HEK293 (cell line): ENCODE results near the gene MYT1.

Experiments
- SP2 ChIP-seq: fragments of 450-650 bp; formaldehyde crosslinking; IDR thresholded peaks from 2 replicates; pipeline ENCODE4 v1.5.1; 2016; ENCODE audit warnings: missing biosample characterization, missing genetic modification characterization
- ZNF366 ChIP-seq: fragments of 450-650 bp; formaldehyde crosslinking; conservative IDR thresholded peaks from 2 replicates; pipeline ENCODE4 v1.5.1; 2016; ENCODE audit warnings: missing biosample characterization, missing genetic modification characterization
- ZNF548 ChIP-seq: fragments of 450-650 bp; formaldehyde crosslinking; IDR thresholded peaks from 2 replicates; pipeline ENCODE4 v1.5.1; 2016; ENCODE audit warnings: missing biosample characterization, missing genetic modification characterization
- TF ChIP-seq, protein P1 (sequence below): fragments of 450-650 bp; formaldehyde crosslinking; IDR thresholded peaks from 2 replicates; pipeline ENCODE4 v1.5.1; 2016; ENCODE audit warnings: missing biosample characterization, missing genetic modification characterization
- TF ChIP-seq, protein P2 (sequence below): fragments of 450-650 bp; formaldehyde crosslinking; IDR thresholded peaks from 2 replicates; pipeline ENCODE4 v1.5.1; 2016; ENCODE audit warnings: missing biosample characterization, missing genetic modification characterization
- TF ChIP-seq, protein P3 (sequence below): sonication (generic); formaldehyde crosslinking; IDR thresholded peaks from 2 replicates; pipeline ENCODE4 v1.8.1; 2022; ENCODE audit warnings: mild to moderate bottlenecking, moderate library complexity, missing genetic modification reagents

DNA sequence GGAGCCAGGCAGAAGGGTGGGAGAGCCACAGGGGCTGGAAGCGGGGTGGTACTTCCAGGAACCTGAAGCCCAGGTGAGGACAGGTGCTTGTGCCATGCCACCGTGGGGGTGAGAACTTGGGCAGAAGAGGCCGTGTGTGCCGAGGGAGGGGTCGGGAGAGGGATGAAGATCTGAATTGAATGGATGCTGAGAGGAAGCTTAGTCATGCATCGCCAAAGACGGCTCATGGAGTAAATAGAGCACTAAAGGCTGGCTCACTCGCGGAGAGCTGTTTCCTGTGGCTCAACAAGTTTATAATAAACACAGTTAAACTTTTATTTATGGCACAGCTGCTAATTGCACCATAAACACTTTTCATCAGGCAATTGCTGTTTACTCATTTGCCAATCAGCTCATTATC lies 21.7 kb upstream of the MYT1 start:
- TF ChIP-seq ZNF366 (tag by site-specific recombination) (no peak), SP2 (no peak), ZNF548 (tag by site-specific recombination) (no peak)
- TF ChIP-seq, protein P1, sequence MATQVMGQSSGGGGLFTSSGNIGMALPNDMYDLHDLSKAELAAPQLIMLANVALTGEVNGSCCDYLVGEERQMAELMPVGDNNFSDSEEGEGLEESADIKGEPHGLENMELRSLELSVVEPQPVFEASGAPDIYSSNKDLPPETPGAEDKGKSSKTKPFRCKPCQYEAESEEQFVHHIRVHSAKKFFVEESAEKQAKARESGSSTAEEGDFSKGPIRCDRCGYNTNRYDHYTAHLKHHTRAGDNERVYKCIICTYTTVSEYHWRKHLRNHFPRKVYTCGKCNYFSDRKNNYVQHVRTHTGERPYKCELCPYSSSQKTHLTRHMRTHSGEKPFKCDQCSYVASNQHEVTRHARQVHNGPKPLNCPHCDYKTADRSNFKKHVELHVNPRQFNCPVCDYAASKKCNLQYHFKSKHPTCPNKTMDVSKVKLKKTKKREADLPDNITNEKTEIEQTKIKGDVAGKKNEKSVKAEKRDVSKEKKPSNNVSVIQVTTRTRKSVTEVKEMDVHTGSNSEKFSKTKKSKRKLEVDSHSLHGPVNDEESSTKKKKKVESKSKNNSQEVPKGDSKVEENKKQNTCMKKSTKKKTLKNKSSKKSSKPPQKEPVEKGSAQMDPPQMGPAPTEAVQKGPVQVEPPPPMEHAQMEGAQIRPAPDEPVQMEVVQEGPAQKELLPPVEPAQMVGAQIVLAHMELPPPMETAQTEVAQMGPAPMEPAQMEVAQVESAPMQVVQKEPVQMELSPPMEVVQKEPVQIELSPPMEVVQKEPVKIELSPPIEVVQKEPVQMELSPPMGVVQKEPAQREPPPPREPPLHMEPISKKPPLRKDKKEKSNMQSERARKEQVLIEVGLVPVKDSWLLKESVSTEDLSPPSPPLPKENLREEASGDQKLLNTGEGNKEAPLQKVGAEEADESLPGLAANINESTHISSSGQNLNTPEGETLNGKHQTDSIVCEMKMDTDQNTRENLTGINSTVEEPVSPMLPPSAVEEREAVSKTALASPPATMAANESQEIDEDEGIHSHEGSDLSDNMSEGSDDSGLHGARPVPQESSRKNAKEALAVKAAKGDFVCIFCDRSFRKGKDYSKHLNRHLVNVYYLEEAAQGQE (tag by site-specific recombination) = no peak
- TF ChIP-seq, protein P2, sequence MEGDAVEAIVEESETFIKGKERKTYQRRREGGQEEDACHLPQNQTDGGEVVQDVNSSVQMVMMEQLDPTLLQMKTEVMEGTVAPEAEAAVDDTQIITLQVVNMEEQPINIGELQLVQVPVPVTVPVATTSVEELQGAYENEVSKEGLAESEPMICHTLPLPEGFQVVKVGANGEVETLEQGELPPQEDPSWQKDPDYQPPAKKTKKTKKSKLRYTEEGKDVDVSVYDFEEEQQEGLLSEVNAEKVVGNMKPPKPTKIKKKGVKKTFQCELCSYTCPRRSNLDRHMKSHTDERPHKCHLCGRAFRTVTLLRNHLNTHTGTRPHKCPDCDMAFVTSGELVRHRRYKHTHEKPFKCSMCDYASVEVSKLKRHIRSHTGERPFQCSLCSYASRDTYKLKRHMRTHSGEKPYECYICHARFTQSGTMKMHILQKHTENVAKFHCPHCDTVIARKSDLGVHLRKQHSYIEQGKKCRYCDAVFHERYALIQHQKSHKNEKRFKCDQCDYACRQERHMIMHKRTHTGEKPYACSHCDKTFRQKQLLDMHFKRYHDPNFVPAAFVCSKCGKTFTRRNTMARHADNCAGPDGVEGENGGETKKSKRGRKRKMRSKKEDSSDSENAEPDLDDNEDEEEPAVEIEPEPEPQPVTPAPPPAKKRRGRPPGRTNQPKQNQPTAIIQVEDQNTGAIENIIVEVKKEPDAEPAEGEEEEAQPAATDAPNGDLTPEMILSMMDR (tag by site-specific recombination) = no peak
- TF ChIP-seq, protein P3, sequence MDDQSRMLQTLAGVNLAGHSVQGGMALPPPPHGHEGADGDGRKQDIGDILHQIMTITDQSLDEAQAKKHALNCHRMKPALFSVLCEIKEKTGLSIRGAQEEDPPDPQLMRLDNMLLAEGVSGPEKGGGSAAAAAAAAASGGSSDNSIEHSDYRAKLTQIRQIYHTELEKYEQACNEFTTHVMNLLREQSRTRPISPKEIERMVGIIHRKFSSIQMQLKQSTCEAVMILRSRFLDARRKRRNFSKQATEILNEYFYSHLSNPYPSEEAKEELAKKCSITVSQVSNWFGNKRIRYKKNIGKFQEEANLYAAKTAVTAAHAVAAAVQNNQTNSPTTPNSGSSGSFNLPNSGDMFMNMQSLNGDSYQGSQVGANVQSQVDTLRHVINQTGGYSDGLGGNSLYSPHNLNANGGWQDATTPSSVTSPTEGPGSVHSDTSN (CRISPR knock-in tag) = no peak
